B cell (primary cell): ENCODE data around the gene ARHGAP18. TPM values are rescaled to one million over a fixed set of nuclear protein-coding genes. Genes with fewer than 3 reads are reported as not detected.

Source experiments
- ATAC-seq: fragments of 200-7000 bp; cut with Tn5 transposase; one replicate; pipeline ENCODE4 v1.10.0; 2021; ENCODE audit warnings: low read depth, mild to moderate bottlenecking, moderate number of reproducible peaks, moderate library complexity
- CTCF ChIA-PET: fragments of 350-600 bp; sonication (Branson Sonifier 250); formaldehyde crosslinking; loops from one replicate; lab custom pipeline; 2021; ENCODE audit warnings: antibody characterized with exemption, inconsistent platforms; lab: Charles Lee
- POLR2A ChIA-PET: fragments of 350-600 bp; sonication (Branson Sonifier 250); formaldehyde crosslinking; loops from one replicate; lab custom pipeline; 2021; ENCODE audit warnings: antibody characterized with exemption; lab: Charles Lee
- DNase-seq: peaks from one replicate; pipeline ENCODE4 v3.0.0; 2013
- H2AFZ ChIP-seq: 2 replicates; pipeline ENCODE4 v1.6.1; 2012; ENCODE audit warnings: mild to moderate bottlenecking, low read depth, low read length; ENCODE audit not compliant: insufficient read depth, poor library complexity, severe bottlenecking
- H3K27ac ChIP-seq, 2 donors: 1 replicate in 1 of 2; 2 replicates in 1 of 2; pipeline ENCODE4 v1.5.1; 2012 to 2013; ENCODE audit warnings: low read length in 2 of 2, mild to moderate bottlenecking in 2 of 2, moderate library complexity in 1 of 2
- H3K27me3 ChIP-seq, 4 experiments: fragments of 200-600 bp in 1 of 4; sonication (generic) in 1 of 4; replicated peaks in 1 of 4; 1 replicate in 2 of 4; 2 replicates in 2 of 4; pipeline versions ENCODE4 v1.6.1 to v1.7.0; 2013 to 2016; ENCODE audit warnings: low read length in 3 of 4, mild to moderate bottlenecking in 2 of 4, mixed read lengths in 1 of 4, moderate library complexity in 1 of 4; ENCODE audit not compliant: insufficient read depth in 4 of 4, control insufficient read depth in 3 of 4; ENCODE audit errors: control extremely low read depth in 1 of 4
- H3K36me3 ChIP-seq, 2 experiments: replicated peaks in 1 of 2; 1 replicate in 1 of 2; 2 replicates in 1 of 2; pipeline versions ENCODE4 v1.6.1 to v1.7.1; 2013; ENCODE audit warnings: low read length in 1 of 2; ENCODE audit not compliant: insufficient read depth in 2 of 2, control insufficient read depth in 1 of 2; ENCODE audit errors: control extremely low read depth in 1 of 2, extremely low read depth in 1 of 2
- H3K4me1 ChIP-seq, 2 donors: fragments of 200-600 bp in 1 of 2; sonication (generic) in 1 of 2; 1 replicate in 1 of 2; 2 replicates in 1 of 2; pipeline versions ENCODE4 v1.5.1 to v1.6.1; 2013 to 2017; ENCODE audit warnings: low read length in 2 of 2; ENCODE audit not compliant: control insufficient read depth in 2 of 2, insufficient read depth in 2 of 2
- H3K4me2 ChIP-seq: replicated peaks from 2 replicates; pipeline ENCODE3; 2012; ENCODE audit warnings: mild to moderate bottlenecking, low read depth, low read length; ENCODE audit not compliant: poor library complexity, severe bottlenecking
- H3K4me3 ChIP-seq, 5 experiments: fragments of 200-600 bp in 1 of 5; sonication (generic) in 1 of 5; 1 replicate in 3 of 5; 2 replicates in 2 of 5; pipeline versions ENCODE4 v1.5.1 to v1.7.0; 2011 to 2016; ENCODE audit warnings: low read length in 4 of 5, mild to moderate bottlenecking in 4 of 5, low read depth in 2 of 5, control low read depth in 1 of 5, moderate library complexity in 1 of 5; ENCODE audit not compliant: insufficient read depth in 1 of 5; ENCODE audit errors: control extremely low read depth in 1 of 5, extremely low read depth in 1 of 5
- H3K79me2 ChIP-seq: fragments of 200-600 bp; sonication (generic); one replicate; pipeline ENCODE4 v1.6.0; 2016; ENCODE audit warnings: low read length; ENCODE audit not compliant: control insufficient read depth, insufficient read depth
- H3K9ac ChIP-seq: fragments of 200-600 bp; sonication (generic); 2 replicates; pipeline ENCODE4 v1.6.1; 2017; ENCODE audit warnings: mild to moderate bottlenecking, low read length, moderate library complexity
- H3K9me3 ChIP-seq, 3 donors: one replicate each; pipeline versions ENCODE4 v1.6.1 to v1.7.1; 2013; ENCODE audit warnings: low read length in 2 of 3; ENCODE audit not compliant: control insufficient read depth in 2 of 3, insufficient read depth in 1 of 3; ENCODE audit errors: control extremely low read depth in 1 of 3
- H4K20me1 ChIP-seq: 2 replicates; pipeline ENCODE4 v1.6.0; 2012; ENCODE audit warnings: mild to moderate bottlenecking, low read length; ENCODE audit not compliant: insufficient read depth, control insufficient read depth, poor library complexity, severe bottlenecking
- H3K27ac Mint-ChIP-seq: one replicate; pipeline ENCODE4 v1.8.0; 2021; ENCODE audit warnings: mixed read lengths
- H3K27me3 Mint-ChIP-seq: one replicate; pipeline ENCODE4 v1.8.0; 2021; ENCODE audit warnings: mixed read lengths
- H3K4me1 Mint-ChIP-seq: one replicate; pipeline ENCODE4 v1.8.0; 2021; ENCODE audit warnings: mixed read lengths
- H3K4me3 Mint-ChIP-seq: one replicate; pipeline ENCODE4 v1.8.0; 2021; ENCODE audit warnings: mixed read lengths
- H3K9me3 Mint-ChIP-seq: one replicate; pipeline ENCODE4 v1.8.0; 2022; ENCODE audit warnings: mixed read lengths; ENCODE audit not compliant: insufficient read depth
- CTCF ChIP-seq: fragments of 200-600 bp; IDR thresholded peaks from one replicate; pipeline ENCODE4 v1.8.0; 2022; ENCODE audit warnings: antibody characterized with exemption, mild to moderate bottlenecking
- EZH2 ChIP-seq: IDR thresholded peaks from 2 replicates; pipeline ENCODE4 v1.6.1; 2012; ENCODE audit warnings: borderline replicate concordance, low read depth, mild to moderate bottlenecking, moderate library complexity, low read length; ENCODE audit not compliant: insufficient read depth, poor library complexity, severe bottlenecking
- WGBS: methylation state at CpG from one replicate; pipeline ENCODE4 v1.1.5; 2013; ENCODE audit warnings: missing lambda C conversion rate; ENCODE audit not compliant: insufficient coverage; 5-methylcytosine and 5-hydroxymethylcytosine counted together
- intact Hi-C: fragments of 100-400 bp; cut with micrococcal nuclease; formaldehyde crosslinking; loops from one replicate; pipeline ENCODE4 v1.10.0; 2022
- polyA plus RNA-seq: library from polyadenylated mRNA; depleted of rRNA; stranded (reverse); fragments of >200 nt; gene quantifications from 2 replicates; pipeline ENCODE4 v1.2.3, GENCODE V29; 2012
- total RNA-seq, 2 donors: library from RNA; stranded (reverse); fragments of 120-200 nt in 1 of 2; gene quantifications; 1 replicate in 1 of 2; 2 replicates in 1 of 2; pipeline versions ENCODE4 v1.2.3 to v1.2.4, GENCODE V29; 2013 to 2022

ARHGAP18 gene
- total and polyA plus RNA-seq, 2 donors (not counting 1 experiment from before 2014, with no cell fraction given): 0.95 to 3.9 TPM

DNA sequence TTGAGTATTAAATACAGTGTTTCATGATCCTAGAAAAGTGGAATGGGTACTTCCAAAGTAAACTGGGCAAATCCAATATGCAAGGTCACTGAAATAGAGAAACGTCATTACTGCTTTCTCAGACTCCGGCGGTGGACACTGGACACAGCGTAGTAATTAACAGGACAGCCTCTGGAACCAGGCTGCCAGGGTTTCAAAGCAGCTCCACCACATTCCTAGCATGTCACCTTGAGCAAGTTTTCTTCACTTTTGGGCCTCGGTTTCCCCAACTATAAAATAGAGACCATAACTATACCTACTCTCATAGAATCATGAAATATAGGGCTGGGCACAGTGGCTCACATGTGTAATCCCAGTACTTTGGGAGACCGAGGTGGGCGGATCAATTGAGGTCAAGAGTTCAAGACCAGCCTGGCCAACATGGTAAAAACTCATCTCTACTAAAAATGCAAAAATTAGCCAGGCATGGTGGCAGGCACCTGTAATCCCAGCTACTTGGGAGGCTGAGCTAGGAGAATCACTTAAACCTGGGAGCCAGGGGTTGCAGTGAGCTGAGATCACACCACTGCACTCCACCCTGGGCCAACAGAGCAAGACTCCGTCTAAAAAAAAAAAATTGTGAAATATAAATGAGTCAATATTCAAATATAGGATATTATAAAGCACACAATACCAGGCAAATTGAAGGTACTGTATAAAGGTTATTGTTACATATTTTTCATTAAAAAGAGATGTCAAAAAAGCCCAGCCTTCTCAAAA, 24.9 kb downstream of the ARHGAP18 start:
- no peak overlapping the region for H3K4me3 ChIP-seq
- no peaks in the 10 kb centered on the region for H3K9me3 Mint-ChIP-seq
- H4K20me1 ChIP-seq: peaks cover 15% of the 10 kb centered on the region
- H3K27me3 Mint-ChIP-seq: no peaks in the 10 kb centered on the region
- no peaks in the 10 kb centered on the region for H3K36me3 ChIP-seq
- ChIA-PET POLR2A (interaction anchor here (1.0 kb wide), 1 partner anchor 25 kb away, joined by 3 read pairs; the partner anchor contains the start of gene ARHGAP18), CTCF (interaction anchor here (1.5 to 1.6 kb wide), 3 partner anchors 10 to 25 kb away, joined by 4 to 5 read pairs (median 5); partner anchors contain the start of gene ARHGAP18)
- peak overlapping the region; percentile 6 for H3K4me3 Mint-ChIP-seq
- H3K9me3 ChIP-seq: no peaks in the 10 kb centered on the region
- peaks cover 47% of the 10 kb centered on the region for H3K4me1 Mint-ChIP-seq
- TF ChIP-seq CTCF: no peak
- no peak for TF ChIP-seq EZH2
- peak overlapping the region; percentile 57 for H3K4me2 ChIP-seq
- ATAC-seq (no peak), DNase-seq (no peak)
- H3K79me2 ChIP-seq: peaks cover 30% of the 10 kb centered on the region
- no peak overlapping the region for H3K27ac Mint-ChIP-seq
- 88% methylated on average over 6 of the region's 8 CpGs for WGBS
- no peak overlapping the region for H3K27ac ChIP-seq
- no peaks in the 10 kb centered on the region for H3K27me3 ChIP-seq
- no peak overlapping the region for H3K9ac ChIP-seq
- intact Hi-C loops: loop anchor here (1.0 kb wide), 1 partner anchor 13 kb away; no protein-coding TSS in a partner anchor
- no peak overlapping the region for H2AFZ ChIP-seq
- peaks cover 40 to 46% of the 10 kb centered on the region in 2 donors for H3K4me1 ChIP-seq
